Stimulated activated CD4-positive, alpha-beta T cell treated with anti-CD3 and anti-CD28 coated beads, Interleukin-2, amount 100 ng/mL, for 24 hours (primary cell): ENCODE results near the gene PCGF2.
A peak's percentile ranks its signal among the peaks of the same experiment; 100 is the strongest.

Experiments
- DNase-seq, 2 donors: peaks; one replicate each; pipeline ENCODE4 v3.0.0-alpha.2; 2020

Gene PCGF2

GRCh38 chr17:38751144-38751807 lies 3.1 kb upstream of the PCGF2 start:
- DNase-seq, result no peak

- no peak for DNase-seq
Observed at GRCh38 chr17:38750312-38751121, 2.4 kb upstream of the PCGF2 start.

- DNase-seq, result no peak
Observed at GRCh38 chr17:38750044-38750311, 1.8 kb upstream of the PCGF2 start.

GRCh38 chr17:38749223-38750043 lies 1.3 kb upstream of the PCGF2 start:
- peak in 1 of 2 donors; percentile 29 for DNase-seq

- no peak for DNase-seq
Observed at GRCh38 chr17:38748892-38749222, 721 bp upstream of the PCGF2 start.

- peak in 1 of 2 donors; percentile 43 for DNase-seq
Observed at GRCh38 chr17:38747463-38748148, 530 bp downstream of the PCGF2 start.

GRCh38 chr17:38746849-38747462 lies 1.2 kb downstream of the PCGF2 start:
- no peak for DNase-seq

GRCh38 chr17:38746004-38746848 lies 1.9 kb downstream of the PCGF2 start:
- no peak for DNase-seq

- DNase-seq, result no peak
Observed at GRCh38 chr17:38745545-38745944, 2.6 kb downstream of the PCGF2 start.

- no peak for DNase-seq
Observed at GRCh38 chr17:38743556-38744171, 4.5 kb downstream of the PCGF2 start.

GRCh38 chr17:38742411-38743308 lies 5.5 kb downstream of the PCGF2 start:
- no peak for DNase-seq

GRCh38 chr17:38741921-38742410 lies 6.2 kb downstream of the PCGF2 start:
- DNase-seq, result no peak

GRCh38 chr17:38741461-38741860 lies 6.7 kb downstream of the PCGF2 start:
- no peak for DNase-seq

GRCh38 chr17:38740806-38741205 lies 7.3 kb downstream of the PCGF2 start:
- no peak for DNase-seq

- DNase-seq, result no peak
Observed at GRCh38 chr17:38740044-38740443, 8.1 kb downstream of the PCGF2 start.

GRCh38 chr17:38739305-38739704 lies 8.8 kb downstream of the PCGF2 start:
- no peak for DNase-seq

GRCh38 chr17:38738686-38739085 lies 9.4 kb downstream of the PCGF2 start:
- DNase-seq, result no peak

- no peak for DNase-seq
Observed at GRCh38 chr17:38738007-38738662, 10.0 kb downstream of the PCGF2 start.

GRCh38 chr17:38735161-38735997 lies 12.8 kb downstream of the PCGF2 start:
- peak; percentile 81 to 86 for DNase-seq
